Cardiac fibroblast (primary cell): Measurements from ENCODE around the gene CHAF1A.

Experiments
- DNase-seq, 2 donors: peaks; one replicate each; pipeline versions ENCODE4 v3.0.0 to v3.0.0-alpha.2; 2010; ENCODE audit warnings: low read depth in 2 of 2
- H3K4me3 ChIP-seq, 2 donors: replicated peaks in 1 of 2; 1 replicate in 1 of 2; 2 replicates in 1 of 2; pipeline ENCODE4 v1.5.1; 2011; ENCODE audit warnings: low read depth in 2 of 2, low read length in 2 of 2, mild to moderate bottlenecking in 2 of 2, moderate library complexity in 1 of 2
- CTCF ChIP-seq: IDR thresholded peaks from one replicate; pipeline ENCODE4 v1.5.1; 2011; ENCODE audit warnings: low read depth, mild to moderate bottlenecking, low read length, inconsistent platforms

CHAF1A gene

GRCh38 chr19:4399812-4400134 lies 2.7 kb upstream of the CHAF1A start:
- peak; percentile 26 to 46 for DNase-seq
- H3K4me3 ChIP-seq = peak overlapping the region; percentile 86 to 94
- TF ChIP-seq CTCF = no peak

DNA sequence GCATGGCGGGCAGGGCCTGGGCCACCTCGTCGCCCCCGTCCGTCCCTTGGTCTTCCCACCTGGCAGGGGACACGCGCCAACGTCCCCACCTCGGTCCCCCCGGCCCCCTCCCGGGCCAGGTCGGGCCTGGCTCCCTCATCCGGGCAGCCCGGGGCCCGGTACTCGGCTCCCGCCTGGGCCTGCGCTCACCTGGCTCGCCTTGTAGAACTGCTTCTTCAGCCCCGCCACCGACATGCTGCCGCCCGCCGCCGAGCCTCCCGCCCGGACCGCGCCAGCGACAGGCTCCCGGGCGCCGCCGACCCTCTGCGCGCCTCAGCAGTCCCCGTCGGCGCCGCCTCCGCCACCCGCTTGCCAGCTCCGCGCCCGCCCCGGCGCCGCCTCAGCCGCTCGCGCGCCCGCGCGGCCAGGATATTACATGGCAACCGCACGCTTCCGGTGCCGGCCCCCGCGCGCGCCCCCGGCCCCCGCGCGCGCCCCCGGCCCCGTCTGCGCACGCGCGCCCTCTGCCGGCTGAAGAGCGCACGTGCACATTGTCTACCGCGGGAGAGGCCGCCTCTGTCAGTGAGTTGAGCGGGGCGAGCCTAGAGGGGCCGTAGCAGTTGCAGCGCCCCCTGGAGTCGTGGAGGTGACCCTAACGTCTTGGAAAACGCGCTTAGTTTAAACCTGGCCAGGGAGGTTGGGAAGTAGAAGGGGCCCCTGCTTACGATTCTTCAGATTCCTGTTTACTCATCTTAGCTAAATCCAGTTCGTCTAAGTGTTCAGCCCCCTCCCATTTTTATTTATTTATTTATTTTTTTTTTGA lies 2.1 kb upstream of the CHAF1A start, which contains the start of gene SH3GL1:
Gene SH3GL1, minus strand, starts transcription at position 413 of the 802 bp plus-strand sequence. Its CDS starts 179 bp downstream, at position 234.
- DNase-seq = peak; percentile 95 to 96
- H3K4me3 ChIP-seq = peak within 1 kb of the TSS; percentile 86 to 94
- peak; percentile 95 for TF ChIP-seq CTCF

DNA sequence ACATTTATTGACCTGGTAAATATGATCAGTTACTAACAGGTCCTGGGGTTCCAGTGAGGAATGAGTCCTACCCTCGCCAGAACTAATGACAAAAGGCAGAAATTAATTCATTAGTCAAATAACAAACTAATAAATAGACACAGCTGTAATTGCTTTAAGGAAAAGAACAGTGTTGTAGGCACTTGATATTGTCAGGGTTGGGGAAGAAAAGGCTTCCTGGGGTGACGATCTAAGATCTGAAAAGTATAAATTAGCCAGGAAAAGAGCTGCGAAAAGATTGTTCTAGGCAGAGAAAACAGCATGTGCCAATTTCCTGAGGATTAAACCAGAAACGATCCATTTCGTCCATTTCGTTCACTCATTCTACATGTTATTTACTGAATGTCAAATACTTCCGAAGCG lies 670 bp upstream of the CHAF1A start:
- TF ChIP-seq CTCF = no peak
- no peak for DNase-seq
- H3K4me3 ChIP-seq = peak overlapping the region; percentile 22 to 32

- peak overlapping the region; percentile 85 for H3K4me3 ChIP-seq
- no peak for DNase-seq
- no peak for TF ChIP-seq CTCF
These were observed 743 bp downstream of the CHAF1A start for GRCh38 chr19:4403005-4403761.

- no peak for TF ChIP-seq CTCF
- no peak overlapping the region for H3K4me3 ChIP-seq
- DNase-seq = no peak
These were observed 3.5 kb downstream of the CHAF1A start for GRCh38 chr19:4405977-4406376.

- DNase-seq = no peak
- TF ChIP-seq CTCF = no peak
These were observed 4.2 kb downstream of the CHAF1A start for GRCh38 chr19:4406626-4407025.

More at GRCh38 chr19:4406626-4407025, 4.2 kb downstream of the CHAF1A start:
- no peak overlapping the region for H3K4me3 ChIP-seq
